ENCODE measurements around the gene SOST. TPM values are rescaled to one million over a fixed set of nuclear protein-coding genes. Genes with fewer than 3 reads are reported as not detected.
A peak's percentile ranks its signal among the peaks of the same experiment; 100 is the strongest.

The SOST gene
- total RNA-seq, 1 donor from 2014 or later, result not detected

GRCh38 chr17:43778337-43779144, 19.9 kb upstream of the SOST start, which contains the start of gene DUSP3:
DUSP3 (minus strand) TSS chr17:43778977; CDS start chr17:43778924, 53 bp downstream.
- no peak for FAIRE-seq

GRCh38 chr17:43774304-43775250, 16.0 kb upstream of the SOST start:
- DNase-seq (ENCODE audit: low spot score in 2 of 2), result no peak
- FAIRE-seq, result no peak

More at GRCh38 chr17:43778337-43779144, 19.9 kb upstream of the SOST start, which contains the start of gene DUSP3:
- peak; percentile 91 to 92 for DNase-seq (ENCODE audit: low spot score in 2 of 2)

- no peak for FAIRE-seq
- DNase-seq (ENCODE audit: low spot score in 2 of 2), result no peak
Measured at GRCh38 chr17:43772877-43773648, 14.5 kb upstream of the SOST start.

GRCh38 chr17:43771463-43771862, 12.9 kb upstream of the SOST start:
- no peak for DNase-seq (ENCODE audit: low spot score in 2 of 2)
- no peak for FAIRE-seq

- FAIRE-seq (no peak), DNase-seq (ENCODE audit: low spot score in 2 of 2) (no peak)
Measured at GRCh38 chr17:43770957-43771356, 12.4 kb upstream of the SOST start.

GRCh38 chr17:43769859-43770258, 11.3 kb upstream of the SOST start:
- DNase-seq (ENCODE audit: low spot score in 2 of 2), result no peak
- no peak for FAIRE-seq

DNA sequence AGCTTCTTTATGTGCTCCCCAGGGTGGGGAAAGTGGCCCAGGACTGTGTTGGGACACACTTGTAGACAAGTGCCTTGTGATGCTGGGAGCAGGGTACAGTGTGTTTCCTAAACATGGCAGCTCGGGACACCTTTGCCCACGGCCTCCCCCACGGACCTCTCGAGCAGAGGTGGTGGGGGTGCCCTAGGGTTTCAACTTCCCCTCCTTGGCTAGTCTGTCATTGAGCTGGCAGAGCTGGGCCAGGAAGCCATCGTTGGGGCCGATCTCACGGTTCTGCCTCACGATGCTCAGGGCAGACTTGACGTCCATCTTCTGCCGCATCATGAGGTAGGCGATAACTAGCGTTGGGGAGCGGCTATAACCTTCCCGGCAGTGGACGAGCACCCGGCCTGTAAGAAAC, 10.8 kb upstream of the SOST start:
- FAIRE-seq (no peak), DNase-seq (ENCODE audit: low spot score in 2 of 2) (no peak)

DNA sequence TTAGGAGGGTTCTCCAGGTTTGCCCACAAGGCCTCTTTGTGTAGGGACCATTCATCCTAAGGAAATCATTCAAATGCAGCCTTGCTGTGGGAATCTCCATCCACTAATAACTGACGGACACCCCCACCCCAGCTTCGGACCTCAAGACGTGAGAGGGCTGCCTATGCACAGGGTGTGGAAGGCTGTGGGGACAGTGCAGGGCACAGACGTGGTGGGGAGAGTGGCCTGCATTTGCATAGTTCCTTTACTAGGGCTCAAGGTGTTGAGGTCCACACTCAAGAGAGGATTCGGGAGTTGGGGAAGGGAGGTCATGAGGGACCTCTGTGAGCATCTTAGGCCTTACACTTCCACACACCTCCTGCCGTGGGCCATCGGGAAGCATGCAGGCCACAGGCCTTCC, 10.4 kb upstream of the SOST start:
- no peak for FAIRE-seq

DNA sequence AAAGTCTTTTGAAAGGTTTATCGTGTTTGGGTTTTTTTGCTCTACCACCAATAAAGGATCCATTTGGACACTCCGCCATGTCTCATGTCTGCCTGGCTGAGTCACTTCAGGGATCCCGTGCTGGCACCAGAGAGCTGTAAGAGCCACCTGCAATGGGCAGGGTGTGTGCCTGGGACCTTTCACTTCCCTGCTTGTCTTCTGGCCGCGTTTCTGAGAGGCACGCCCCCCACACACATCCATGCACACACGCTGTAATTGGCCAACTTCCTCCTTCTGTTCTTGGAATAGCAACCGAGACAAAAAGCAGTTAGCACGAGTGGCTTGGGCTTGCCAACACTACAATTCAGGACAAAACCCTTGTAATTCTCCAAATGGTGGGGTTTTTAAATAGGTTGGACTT, 9.8 kb upstream of the SOST start:
- FAIRE-seq (no peak), DNase-seq (ENCODE audit: low spot score in 2 of 2) (no peak)

More for the DNA sequence above, 10.4 kb upstream of the SOST start:
- no peak for DNase-seq (ENCODE audit: low spot score in 2 of 2)

GRCh38 chr17:43767713-43768059, 9.1 kb upstream of the SOST start:
- FAIRE-seq (no peak), DNase-seq (ENCODE audit: low spot score in 2 of 2) (no peak)

GRCh38 chr17:43767053-43767712, 8.6 kb upstream of the SOST start:
- DNase-seq (ENCODE audit: low spot score in 2 of 2), result no peak
- no peak for FAIRE-seq

DNA sequence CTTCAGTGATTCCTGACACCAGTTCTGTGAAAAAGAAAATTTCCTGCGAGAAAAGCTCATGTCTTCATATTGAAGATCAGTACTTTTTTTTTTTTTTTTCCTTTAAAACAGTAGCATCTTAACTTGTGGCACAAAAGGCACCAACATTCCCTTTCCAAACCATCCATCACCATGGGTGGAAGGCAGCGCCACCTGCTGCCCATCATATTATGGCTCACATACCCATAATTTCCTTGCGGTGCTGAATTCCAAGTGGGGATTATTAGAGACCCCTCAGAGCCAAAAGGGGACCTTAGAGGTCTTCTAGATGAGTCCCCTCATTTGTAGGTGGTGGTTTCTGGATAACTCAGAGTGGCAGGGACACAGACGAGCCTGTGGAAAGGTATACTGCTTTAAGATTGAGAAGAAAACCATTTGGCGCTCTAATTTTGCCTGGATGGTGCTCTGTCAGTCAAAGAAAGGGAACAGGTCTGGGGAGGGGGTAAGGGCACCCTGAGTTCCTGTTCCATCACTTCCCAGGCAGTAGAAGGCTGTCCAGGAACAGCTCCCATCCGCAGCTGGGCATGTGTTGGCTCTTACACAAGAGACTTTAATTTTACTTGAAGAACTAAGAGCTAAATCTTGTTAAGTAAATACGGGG, 7.9 kb upstream of the SOST start:
- FAIRE-seq (no peak), DNase-seq (ENCODE audit: low spot score in 2 of 2) (peak in 1 of 2 donors; percentile 57)

DNA sequence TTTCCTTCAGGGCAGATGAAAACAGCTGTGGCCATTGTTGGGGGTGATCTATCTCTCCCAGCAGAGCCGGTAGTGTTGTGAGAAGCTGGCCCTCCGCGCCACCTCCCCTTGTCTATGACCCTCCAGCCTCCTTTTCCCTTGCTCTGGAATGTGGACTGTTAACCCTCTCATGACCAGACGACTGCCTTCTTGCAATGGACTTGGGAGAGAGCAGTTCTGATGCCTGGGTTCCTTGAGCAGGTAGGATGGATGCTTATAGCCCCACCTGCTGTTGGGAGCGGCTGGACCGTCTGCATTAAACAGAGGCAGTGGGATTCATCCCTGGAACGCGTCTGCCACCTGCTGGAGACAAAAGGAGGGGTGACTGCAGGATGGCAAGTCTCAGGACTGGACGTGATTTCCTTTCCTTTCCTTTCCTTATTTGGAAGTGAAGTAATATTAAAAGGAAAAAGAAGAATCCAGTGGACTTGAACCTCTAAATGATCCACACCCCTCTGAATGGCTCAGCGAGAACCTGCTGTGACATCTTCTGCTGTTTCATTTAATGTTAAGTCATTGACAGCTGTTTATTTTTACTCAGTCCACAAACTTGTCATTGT, 1.8 kb upstream of the SOST start:
- FAIRE-seq (peak; percentile 19), DNase-seq (ENCODE audit: low spot score in 2 of 2) (peak; percentile 82 to 92)

DNA sequence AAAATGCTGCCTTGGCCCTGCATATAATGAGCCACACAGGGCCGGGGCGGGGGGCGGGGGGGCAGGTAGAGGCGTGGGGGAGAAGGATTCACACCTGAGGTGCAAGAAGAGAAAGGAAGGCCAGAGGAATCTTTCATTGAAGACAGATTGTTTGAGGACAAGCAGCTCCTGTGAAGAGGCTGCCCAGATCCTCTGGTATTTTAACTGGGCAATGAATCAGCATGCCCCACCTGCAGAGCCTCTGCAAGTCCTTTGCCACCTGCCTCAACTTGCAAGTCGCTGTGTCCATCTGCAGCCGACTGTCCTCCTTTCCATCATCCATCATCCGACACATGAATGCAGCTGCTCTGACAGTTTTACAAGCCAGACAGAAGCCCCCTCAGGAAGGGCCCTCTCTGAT, 1.2 kb upstream of the SOST start:
- DNase-seq (ENCODE audit: low spot score in 2 of 2), result no peak

GRCh38 chr17:43758086-43758485, 505 bp downstream of the SOST start:
- FAIRE-seq (no peak), DNase-seq (ENCODE audit: low spot score in 2 of 2) (no peak)

More for the DNA sequence above, 1.2 kb upstream of the SOST start:
- FAIRE-seq, result no peak

DNA sequence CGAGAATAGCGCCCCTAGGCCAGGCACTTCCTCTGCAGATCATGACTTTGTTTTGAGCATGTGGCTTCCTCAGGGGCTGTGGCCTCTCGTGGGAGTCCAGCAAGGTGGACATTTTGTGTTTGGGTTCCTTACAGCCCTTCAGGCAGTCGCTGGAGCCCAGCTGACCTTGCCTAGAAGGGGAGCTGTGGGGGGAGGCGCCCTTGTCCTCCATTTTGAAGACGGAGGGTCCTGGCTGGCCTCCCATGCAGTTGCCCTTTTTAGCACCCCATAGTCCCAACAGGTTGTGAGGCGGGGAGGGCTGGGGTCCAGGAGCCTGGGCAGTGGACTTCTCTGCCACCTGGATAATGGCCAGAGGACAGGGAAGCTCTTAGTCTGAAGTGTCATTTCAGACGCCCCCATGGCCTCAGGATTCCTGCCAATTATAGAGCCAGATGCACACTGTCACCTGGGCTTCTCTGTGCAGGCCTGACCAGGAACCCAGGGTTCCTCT, 1.4 kb downstream of the SOST start:
- FAIRE-seq (no peak), DNase-seq (ENCODE audit: low spot score in 2 of 2) (no peak)

GRCh38 chr17:43756201-43756600, 2.4 kb downstream of the SOST start:
- FAIRE-seq (no peak), DNase-seq (ENCODE audit: low spot score in 2 of 2) (no peak)

- DNase-seq (ENCODE audit: low spot score in 2 of 2), result peak in 1 of 2 donors; percentile 40
Measured at GRCh38 chr17:43755389-43755875, 3.2 kb downstream of the SOST start.

DNA sequence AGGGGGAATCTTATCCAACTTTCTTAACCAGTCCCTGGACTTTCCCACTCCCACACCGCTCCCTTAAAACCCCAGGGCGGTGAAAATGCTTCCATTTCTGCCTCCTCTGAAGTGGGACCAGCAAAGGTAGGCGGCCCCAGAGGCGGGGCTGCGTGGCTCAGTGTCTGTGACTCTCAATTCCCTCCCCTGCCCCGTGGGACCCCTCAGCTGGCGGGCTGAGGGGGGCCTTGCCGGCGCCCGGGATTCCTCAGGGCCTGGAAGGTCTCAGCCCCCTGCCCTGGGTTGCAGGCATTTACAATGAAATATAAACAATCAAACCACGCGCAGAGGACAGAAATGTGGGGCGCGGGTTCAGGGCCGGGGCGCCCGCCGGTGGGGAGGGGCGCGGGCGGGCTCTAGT, 3.6 kb downstream of the SOST start:
- DNase-seq (ENCODE audit: low spot score in 2 of 2), result no peak
- FAIRE-seq, result no peak

More at GRCh38 chr17:43755389-43755875, 3.2 kb downstream of the SOST start:
- FAIRE-seq, result no peak
